DOHH2 (cell line): ENCODE data around the gene UBN1.
A peak's percentile ranks its signal among the peaks of the same experiment; 100 is the strongest.

ENCODE experiments used
- H3F3A ChIP-seq: fragments of 200-600 bp; sonication (generic), shearing (Covaris generic); 2 replicates; pipeline ENCODE4 v1.6.0; 2016; ENCODE audit warnings: antibody characterized with exemption, mild to moderate bottlenecking; ENCODE audit not compliant: control insufficient read depth, insufficient read depth
- H3K27ac ChIP-seq: fragments of 200-600 bp; sonication (generic); 2 replicates; pipeline ENCODE4 v1.5.1; 2014; ENCODE audit warnings: low read depth, mild to moderate bottlenecking, low read length, moderate library complexity
- H3K27me3 ChIP-seq: fragments of 200-600 bp; sonication (generic); 2 replicates; pipeline ENCODE4 v1.6.1; 2014; ENCODE audit warnings: mild to moderate bottlenecking, low read length, mixed read lengths; ENCODE audit not compliant: control insufficient read depth
- H3K36me3 ChIP-seq: fragments of 200-600 bp; sonication (generic); 2 replicates; pipeline ENCODE4 v1.6.1; 2014; ENCODE audit warnings: mild to moderate bottlenecking, low read length, moderate library complexity, mixed read lengths; ENCODE audit not compliant: control insufficient read depth
- H3K4me1 ChIP-seq: fragments of 200-600 bp; sonication (generic); 2 replicates; pipeline ENCODE4 v1.6.1; 2014; ENCODE audit warnings: mild to moderate bottlenecking, low read length, mixed read lengths; ENCODE audit not compliant: control insufficient read depth
- H3K4me2 ChIP-seq: fragments of 200-600 bp; sonication (generic); 2 replicates; pipeline ENCODE4 v1.6.0; 2014; ENCODE audit warnings: mild to moderate bottlenecking, low read length, moderate library complexity
- H3K4me3 ChIP-seq: fragments of 200-600 bp; sonication (generic); 2 replicates; pipeline ENCODE4 v1.5.1; 2014; ENCODE audit warnings: mild to moderate bottlenecking, low read length, mixed read lengths
- H3K79me2 ChIP-seq: fragments of 200-600 bp; sonication (generic); 2 replicates; pipeline ENCODE4 v1.6.1; 2014; ENCODE audit warnings: mild to moderate bottlenecking, low read length, mixed read lengths; ENCODE audit not compliant: control insufficient read depth
- H3K9me2 ChIP-seq: fragments of 200-600 bp; sonication (generic); replicated peaks from 2 replicates; pipeline ENCODE4 v1.6.1; 2014; ENCODE audit warnings: mild to moderate bottlenecking, low read length, mixed read lengths; ENCODE audit not compliant: control insufficient read depth
- H3K9me3 ChIP-seq: fragments of 200-600 bp; sonication (generic); 2 replicates; pipeline ENCODE4 v1.6.1; 2014; ENCODE audit warnings: antibody characterized with exemption, low read length, mixed read lengths; ENCODE audit not compliant: control insufficient read depth, insufficient read depth
- H4K20me1 ChIP-seq: fragments of 200-600 bp; sonication (generic); 2 replicates; pipeline ENCODE4 v1.6.0; 2014; ENCODE audit warnings: low read depth, mild to moderate bottlenecking, antibody characterized with exemption, low read length, moderate library complexity; ENCODE audit not compliant: control insufficient read depth, insufficient read depth
- CTCF ChIP-seq: fragments of 200-600 bp; sonication (generic); IDR thresholded peaks from one replicate; pipeline ENCODE4 v1.5.1; 2014; ENCODE audit warnings: antibody characterized with exemption, mild to moderate bottlenecking, low read depth, low read length; ENCODE audit not compliant: poor library complexity, severe bottlenecking
- EZH2phosphoT487 ChIP-seq: fragments of 200-600 bp; sonication (generic); IDR thresholded peaks from 2 replicates; pipeline ENCODE4 v1.6.1; 2017; ENCODE audit warnings: borderline replicate concordance, mild to moderate bottlenecking, antibody characterized with exemption, low read length, moderate library complexity, mixed read lengths

UBN1 gene

GRCh38 chr16:4847774-4848587, 700 bp downstream of the UBN1 start:
- H3K9me2 ChIP-seq, result no peaks in the 10 kb centered on the region
- peaks cover 38% of the 10 kb centered on the region for H3K4me1 ChIP-seq
- peaks cover 39% of the 10 kb centered on the region; the same call in 1 of the 2 replicates for H4K20me1 ChIP-seq
- TF ChIP-seq EZH2phosphoT487, result no peak
- no peak for TF ChIP-seq CTCF
- H3K79me2 ChIP-seq, result peaks cover 95% of the 10 kb centered on the region
- no peaks in the 10 kb centered on the region for H3K9me3 ChIP-seq
- H3K4me3 ChIP-seq, result peak overlapping the region; percentile 91
- peak overlapping the region; percentile 88 for H3K4me2 ChIP-seq
- peaks cover 53% of the 10 kb centered on the region for H3K36me3 ChIP-seq
- 0 out of 2 replicates have a peak, but pooled peaks cover 2% of the 10 kb centered on the region for H3F3A ChIP-seq
- no peaks in the 10 kb centered on the region for H3K27me3 ChIP-seq
- peak overlapping the region; percentile 53 for H3K27ac ChIP-seq

GRCh38 chr16:4850211-4850610, 2.9 kb downstream of the UBN1 start:
- Histone ChIP-seq H3F3A (0 out of 2 replicates have a peak, but pooled peaks cover 2% of the 10 kb centered on the region), H3K4me1 (peaks cover 37% of the 10 kb centered on the region), H3K4me3 (peak overlapping the region; percentile 31), H3K27ac (no peak overlapping the region), H4K20me1 (peaks cover 39% of the 10 kb centered on the region; the same call in 1 of the 2 replicates), H3K4me2 (peak overlapping the region; percentile 88), H3K36me3 (peaks cover 53% of the 10 kb centered on the region), H3K27me3 (no peaks in the 10 kb centered on the region), H3K9me3 (no peaks in the 10 kb centered on the region), H3K79me2 (peaks cover 90% of the 10 kb centered on the region), H3K9me2 (no peaks in the 10 kb centered on the region)
- TF ChIP-seq CTCF, result no peak
- TF ChIP-seq EZH2phosphoT487, result no peak

GRCh38 chr16:4852221-4852872, 5.1 kb downstream of the UBN1 start:
- peaks cover 52% of the 10 kb centered on the region for H3K36me3 ChIP-seq
- no peak overlapping the region for H3K4me3 ChIP-seq
- peaks cover 26% of the 10 kb centered on the region for H3K4me1 ChIP-seq
- no peak for TF ChIP-seq CTCF
- no peak for TF ChIP-seq EZH2phosphoT487
- no peak overlapping the region for H3K27ac ChIP-seq
- H3F3A ChIP-seq, result 0 out of 2 replicates have a peak, but pooled peaks cover 2% of the 10 kb centered on the region
- H3K9me3 ChIP-seq, result no peaks in the 10 kb centered on the region
- no peaks in the 10 kb centered on the region for H3K27me3 ChIP-seq
- H3K79me2 ChIP-seq, result peaks cover 77% of the 10 kb centered on the region
- H4K20me1 ChIP-seq, result peaks cover 25% of the 10 kb centered on the region; the same call in 1 of the 2 replicates
- H3K4me2 ChIP-seq, result no peak overlapping the region
- H3K9me2 ChIP-seq, result no peaks in the 10 kb centered on the region
